Spinal cord (tissue), 10 donors: ENCODE measurements around the gene RREB1. TPM values are rescaled to one million over a fixed set of nuclear protein-coding genes. Genes with fewer than 3 reads are reported as not detected.

Source experiments
- DNase-seq, 6 donors: peaks; one replicate each; pipeline versions ENCODE4 v3.0.0 to v3.0.0-alpha.2; 2013 to 2015; ENCODE audit warnings: low spot score in 6 of 6, low read depth in 4 of 6
- H3K27ac ChIP-seq: one replicate; pipeline ENCODE4 v1.5.1; 2013; ENCODE audit warnings: low read depth, low read length, control low read depth
- H3K27me3 ChIP-seq: one replicate; pipeline ENCODE4 v1.6.1; 2013; ENCODE audit warnings: low read length; ENCODE audit not compliant: control insufficient read depth, insufficient read depth
- H3K36me3 ChIP-seq: one replicate; pipeline ENCODE4 v1.6.1; 2013; ENCODE audit warnings: low read length; ENCODE audit not compliant: control insufficient read depth, insufficient read depth
- H3K4me1 ChIP-seq: one replicate; pipeline ENCODE4 v1.6.1; 2013; ENCODE audit warnings: low read length; ENCODE audit not compliant: control insufficient read depth, insufficient read depth
- H3K4me3 ChIP-seq: one replicate; pipeline ENCODE4 v1.5.1; 2013; ENCODE audit warnings: low read depth, low read length, control low read depth
- H3K9me3 ChIP-seq: one replicate; pipeline ENCODE4 v1.6.1; 2013; ENCODE audit warnings: low read length; ENCODE audit not compliant: control insufficient read depth, insufficient read depth
- WGBS: methylation state at CpG from one replicate; pipeline ENCODE4 v1.1.5; 2013; ENCODE audit warnings: missing lambda C conversion rate; ENCODE audit not compliant: insufficient coverage; 5-methylcytosine and 5-hydroxymethylcytosine counted together
- polyA plus RNA-seq, 2 donors: library from polyadenylated mRNA; unstranded; fragments of 120-200 nt; gene quantifications; one replicate each; pipeline ENCODE4 v1.2.1, GENCODE V29; 2013; ENCODE audit not compliant: insufficient read length in 2 of 2
- total RNA-seq, 2 donors: library from RNA; depleted of rRNA in 1 of 2; stranded (reverse); fragments of 120-200 nt in 1 of 2; fragments of >200 nt in 1 of 2; gene quantifications; one replicate each; pipeline versions ENCODE4 v1.2.3 to v1.2.4, GENCODE V29; 2013 to 2014
- donor health status: healthy.

Gene RREB1
- total and polyA plus RNA-seq, 4 donors, result 7.2 to 16.4 (median 10.3) TPM

GRCh38 chr6:7229376-7230326 lies 121.9 kb downstream of the RREB1 start:
- Histone ChIP-seq H3K4me1 (no peaks in the 10 kb centered on the region), H3K4me3 (no peak overlapping the region), H3K9me3 (no peaks in the 10 kb centered on the region), H3K27ac (no peak overlapping the region), H3K36me3 (peaks cover 40% of the 10 kb centered on the region), H3K27me3 (no peaks in the 10 kb centered on the region)
- DNase-seq, result no peak
- WGBS, result 94% methylated on average over 62 of the region's 62 CpGs

- H3K36me3 ChIP-seq, result peaks cover 38% of the 10 kb centered on the region
- WGBS, result 97% methylated on average over 39 of the region's 39 CpGs
- no peaks in the 10 kb centered on the region for H3K27me3 ChIP-seq
- H3K4me3 ChIP-seq, result no peak overlapping the region
- no peak for DNase-seq
- H3K9me3 ChIP-seq, result no peaks in the 10 kb centered on the region
- no peaks in the 10 kb centered on the region for H3K4me1 ChIP-seq
- no peak overlapping the region for H3K27ac ChIP-seq
Measured at GRCh38 chr6:7230327-7230691, 122.5 kb downstream of the RREB1 start.

- Histone ChIP-seq H3K4me1 (no peaks in the 10 kb centered on the region), H3K27ac (no peak overlapping the region), H3K27me3 (no peaks in the 10 kb centered on the region), H3K36me3 (peaks cover 43% of the 10 kb centered on the region), H3K4me3 (no peak overlapping the region), H3K9me3 (no peaks in the 10 kb centered on the region)
- DNase-seq, result no peak
- WGBS, result 98% methylated on average over 35 of the region's 37 CpGs
Measured at GRCh38 chr6:7230956-7231713, 123.4 kb downstream of the RREB1 start.

- peaks cover 41% of the 10 kb centered on the region for H3K36me3 ChIP-seq
- no peaks in the 10 kb centered on the region for H3K9me3 ChIP-seq
- no peaks in the 10 kb centered on the region for H3K27me3 ChIP-seq
- no CpG with 5 or more reads among the region's 2 CpGs for WGBS
- DNase-seq, result no peak
- H3K27ac ChIP-seq, result no peak overlapping the region
- no peaks in the 10 kb centered on the region for H3K4me1 ChIP-seq
- no peak overlapping the region for H3K4me3 ChIP-seq
Measured at GRCh38 chr6:7232351-7232750, 124.6 kb downstream of the RREB1 start.

GRCh38 chr6:7234547-7234946 lies 126.8 kb downstream of the RREB1 start:
- H3K27me3 ChIP-seq, result no peaks in the 10 kb centered on the region
- 88% methylated on average over 1 of the region's 3 CpGs for WGBS

GRCh38 chr6:7235712-7236305 lies 128.0 kb downstream of the RREB1 start:
- 95% methylated on average over 4 of the region's 9 CpGs for WGBS
- Histone ChIP-seq H3K4me1 (peaks cover 6% of the 10 kb centered on the region), H3K9me3 (no peaks in the 10 kb centered on the region), H3K27ac (no peak overlapping the region), H3K4me3 (no peak overlapping the region), H3K36me3 (peaks cover 18% of the 10 kb centered on the region), H3K27me3 (no peaks in the 10 kb centered on the region)
- no peak for DNase-seq

More at GRCh38 chr6:7234547-7234946, 126.8 kb downstream of the RREB1 start:
- no peak overlapping the region for H3K4me3 ChIP-seq
- no peak for DNase-seq
- H3K36me3 ChIP-seq, result peaks cover 30% of the 10 kb centered on the region
- peaks cover 3% of the 10 kb centered on the region for H3K4me1 ChIP-seq
- no peak overlapping the region for H3K27ac ChIP-seq
- no peaks in the 10 kb centered on the region for H3K9me3 ChIP-seq

- no peaks in the 10 kb centered on the region for H3K9me3 ChIP-seq
- no peak overlapping the region for H3K27ac ChIP-seq
- peaks cover 8% of the 10 kb centered on the region for H3K4me1 ChIP-seq
- no peak overlapping the region for H3K4me3 ChIP-seq
- DNase-seq, result no peak
- H3K27me3 ChIP-seq, result no peaks in the 10 kb centered on the region
- H3K36me3 ChIP-seq, result peaks cover 10% of the 10 kb centered on the region
- 95% methylated on average over 6 of the region's 8 CpGs for WGBS
Measured at GRCh38 chr6:7236306-7237209, 128.8 kb downstream of the RREB1 start.

GRCh38 chr6:7237653-7238188 lies 130.0 kb downstream of the RREB1 start:
- peaks cover 5% of the 10 kb centered on the region for H3K36me3 ChIP-seq
- 86% methylated on average over 3 of the region's 8 CpGs for WGBS

GRCh38 chr6:7238526-7238899 lies 130.8 kb downstream of the RREB1 start:
- Histone ChIP-seq H3K9me3 (no peaks in the 10 kb centered on the region), H3K4me1 (peaks cover 12% of the 10 kb centered on the region), H3K27ac (no peak overlapping the region), H3K36me3 (peaks cover 5% of the 10 kb centered on the region), H3K4me3 (no peak overlapping the region), H3K27me3 (no peaks in the 10 kb centered on the region)
- WGBS, result 91% methylated on average over 2 of the region's 5 CpGs
- DNase-seq, result no peak

More at GRCh38 chr6:7237653-7238188, 130.0 kb downstream of the RREB1 start:
- Histone ChIP-seq H3K4me3 (no peak overlapping the region), H3K9me3 (no peaks in the 10 kb centered on the region), H3K27me3 (no peaks in the 10 kb centered on the region), H3K27ac (no peak overlapping the region), H3K4me1 (peaks cover 8% of the 10 kb centered on the region)
- no peak for DNase-seq
